Measurements from ENCODE around the gene CDT1. TPM values are rescaled to one million over a fixed set of nuclear protein-coding genes. Genes with fewer than 3 reads are reported as not detected.

The CDT1 gene
- total RNA-seq, 1 experiment from 2014 or later: 160 TPM

DNA sequence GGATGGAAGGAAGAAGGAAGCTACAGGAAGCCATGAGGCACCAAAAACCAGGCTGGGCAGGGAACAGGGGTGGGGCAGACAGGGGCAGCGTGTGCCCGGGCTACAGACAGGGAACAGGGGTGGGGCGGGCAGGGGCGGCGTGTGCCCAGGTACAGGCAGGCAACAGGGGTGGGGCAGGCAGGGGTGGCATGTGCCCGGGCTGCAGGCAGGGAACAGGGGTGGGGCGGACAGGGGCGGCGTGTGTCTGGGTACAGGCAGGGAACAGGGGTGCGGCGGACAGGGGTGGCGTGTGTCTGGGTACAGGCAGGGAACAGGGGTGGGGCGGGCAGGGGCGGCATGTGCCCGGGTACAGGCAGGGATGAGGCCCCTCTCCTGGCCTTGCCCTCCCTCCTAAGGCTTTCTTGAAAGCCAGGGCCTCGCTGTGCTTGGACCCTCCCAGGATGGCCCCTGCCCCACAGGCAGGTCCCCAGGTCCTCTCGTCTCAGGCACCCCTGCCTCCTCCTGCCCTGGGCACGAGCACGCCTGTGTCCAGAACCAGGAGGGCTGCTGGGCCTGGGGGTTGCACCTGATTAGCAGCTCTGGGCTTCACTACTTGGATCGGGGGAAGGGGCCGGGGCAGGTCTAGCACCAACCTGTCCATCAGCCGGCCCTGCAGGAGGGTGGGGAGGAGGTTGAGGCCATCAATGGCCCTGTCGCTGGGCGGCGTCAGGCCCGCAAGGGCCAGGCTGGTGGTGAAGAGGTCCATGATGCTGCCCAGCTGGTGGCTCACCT, 22.7 kb downstream of the CDT1 start:
- Histone ChIP-seq H3K4me1 (ENCODE audit: control insufficient read depth in 1 of 2, insufficient read depth in 2 of 2, low read length in 2 of 2) (no peaks in the 10 kb centered on the region), H3K9me2 (ENCODE audit: insufficient read depth) (no peaks in the 10 kb centered on the region), H3K4me2 (ENCODE audit: low read length) (no peak overlapping the region), H3K79me2 (ENCODE audit: insufficient read depth, low read length) (no peaks in the 10 kb centered on the region), H4K20me1 (ENCODE audit: insufficient read depth) (no peaks in the 10 kb centered on the region), H3K36me3 (ENCODE audit: control insufficient read depth in 1 of 2, insufficient read depth in 2 of 2, low read length in 2 of 2) (no peaks in the 10 kb centered on the region), H3K9me3 (ENCODE audit: control insufficient read depth in 1 of 2, insufficient read depth in 1 of 2, low read depth in 1 of 2, low read length in 2 of 2) (no peaks in the 10 kb centered on the region), H2AFZ (ENCODE audit: low read depth, low read length, poor library complexity, severe bottlenecking) (no peak overlapping the region), H3K27me3 (ENCODE audit: insufficient read depth, low read length) (no peaks in the 10 kb centered on the region), H3K9ac (ENCODE audit: low read length) (no peak overlapping the region), H3K4me3 (replicated peaks in 1 of 2; ENCODE audit: low read depth in 1 of 2, low read length in 2 of 2) (no peak overlapping the region), H3K27ac (ENCODE audit: low read depth, low read length) (no peak overlapping the region)
- BruUV-seq (replicated peaks): no TSS peak
- ChIA-PET CTCF (no interaction called here), RAD21 (ENCODE audit: low non-redundant PET in 1 of 2, low total read pairs in 2 of 2, uncharacterized antibody in 2 of 2, unreplicated experiment in 2 of 2) (no interaction called here), POLR2A (no interaction called here)
- no peak for ATAC-seq
- TF ChIP-seq POLR2A (IDR thresholded peaks at IDR 0.05; ENCODE audit: borderline replicate concordance, extremely low read depth, insufficient read depth, insufficient read length) (no peak), SP1 (IDR thresholded peaks at IDR 0.05; ENCODE audit: low read depth) (no peak)
- TF ChIP-seq, protein P1, sequence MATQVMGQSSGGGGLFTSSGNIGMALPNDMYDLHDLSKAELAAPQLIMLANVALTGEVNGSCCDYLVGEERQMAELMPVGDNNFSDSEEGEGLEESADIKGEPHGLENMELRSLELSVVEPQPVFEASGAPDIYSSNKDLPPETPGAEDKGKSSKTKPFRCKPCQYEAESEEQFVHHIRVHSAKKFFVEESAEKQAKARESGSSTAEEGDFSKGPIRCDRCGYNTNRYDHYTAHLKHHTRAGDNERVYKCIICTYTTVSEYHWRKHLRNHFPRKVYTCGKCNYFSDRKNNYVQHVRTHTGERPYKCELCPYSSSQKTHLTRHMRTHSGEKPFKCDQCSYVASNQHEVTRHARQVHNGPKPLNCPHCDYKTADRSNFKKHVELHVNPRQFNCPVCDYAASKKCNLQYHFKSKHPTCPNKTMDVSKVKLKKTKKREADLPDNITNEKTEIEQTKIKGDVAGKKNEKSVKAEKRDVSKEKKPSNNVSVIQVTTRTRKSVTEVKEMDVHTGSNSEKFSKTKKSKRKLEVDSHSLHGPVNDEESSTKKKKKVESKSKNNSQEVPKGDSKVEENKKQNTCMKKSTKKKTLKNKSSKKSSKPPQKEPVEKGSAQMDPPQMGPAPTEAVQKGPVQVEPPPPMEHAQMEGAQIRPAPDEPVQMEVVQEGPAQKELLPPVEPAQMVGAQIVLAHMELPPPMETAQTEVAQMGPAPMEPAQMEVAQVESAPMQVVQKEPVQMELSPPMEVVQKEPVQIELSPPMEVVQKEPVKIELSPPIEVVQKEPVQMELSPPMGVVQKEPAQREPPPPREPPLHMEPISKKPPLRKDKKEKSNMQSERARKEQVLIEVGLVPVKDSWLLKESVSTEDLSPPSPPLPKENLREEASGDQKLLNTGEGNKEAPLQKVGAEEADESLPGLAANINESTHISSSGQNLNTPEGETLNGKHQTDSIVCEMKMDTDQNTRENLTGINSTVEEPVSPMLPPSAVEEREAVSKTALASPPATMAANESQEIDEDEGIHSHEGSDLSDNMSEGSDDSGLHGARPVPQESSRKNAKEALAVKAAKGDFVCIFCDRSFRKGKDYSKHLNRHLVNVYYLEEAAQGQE (IDR thresholded peaks at IDR 0.05; ENCODE audit: low read depth): no peak
- TF ChIP-seq, protein P2, sequence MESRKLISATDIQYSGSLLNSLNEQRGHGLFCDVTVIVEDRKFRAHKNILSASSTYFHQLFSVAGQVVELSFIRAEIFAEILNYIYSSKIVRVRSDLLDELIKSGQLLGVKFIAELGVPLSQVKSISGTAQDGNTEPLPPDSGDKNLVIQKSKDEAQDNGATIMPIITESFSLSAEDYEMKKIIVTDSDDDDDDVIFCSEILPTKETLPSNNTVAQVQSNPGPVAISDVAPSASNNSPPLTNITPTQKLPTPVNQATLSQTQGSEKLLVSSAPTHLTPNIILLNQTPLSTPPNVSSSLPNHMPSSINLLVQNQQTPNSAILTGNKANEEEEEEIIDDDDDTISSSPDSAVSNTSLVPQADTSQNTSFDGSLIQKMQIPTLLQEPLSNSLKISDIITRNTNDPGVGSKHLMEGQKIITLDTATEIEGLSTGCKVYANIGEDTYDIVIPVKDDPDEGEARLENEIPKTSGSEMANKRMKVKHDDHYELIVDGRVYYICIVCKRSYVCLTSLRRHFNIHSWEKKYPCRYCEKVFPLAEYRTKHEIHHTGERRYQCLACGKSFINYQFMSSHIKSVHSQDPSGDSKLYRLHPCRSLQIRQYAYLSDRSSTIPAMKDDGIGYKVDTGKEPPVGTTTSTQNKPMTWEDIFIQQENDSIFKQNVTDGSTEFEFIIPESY (IDR thresholded peaks at IDR 0.05; ENCODE audit: extremely low read depth, insufficient replicate concordance, low read length): no peak
- intact Hi-C loops (cut with micrococcal nuclease): no loop called here
- DNase-seq (ENCODE audit: low read depth, low spot score): no peak
